ENCODE data around the gene SSC5D.

The SSC5D gene

DNA sequence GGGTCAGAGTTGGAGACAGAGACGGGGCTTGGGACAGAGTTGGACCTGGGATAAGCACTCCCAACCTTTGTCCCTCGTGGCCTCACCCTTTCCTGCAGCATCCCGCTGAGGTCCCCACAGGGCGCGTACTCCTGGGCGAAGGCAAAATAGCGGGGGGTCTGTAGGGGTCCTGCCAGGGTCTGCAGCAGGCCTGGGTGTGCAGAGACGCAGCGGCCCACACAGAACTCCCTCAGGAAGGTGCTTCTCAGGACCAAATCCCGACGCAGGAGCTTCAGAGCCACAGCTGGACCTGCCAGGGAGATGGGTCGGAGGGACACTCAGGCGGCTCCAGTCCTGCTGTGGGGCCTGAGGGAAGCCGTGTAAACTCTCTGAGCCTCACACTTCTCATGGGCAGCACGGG lies 55.8 kb downstream of the SSC5D start:
- in situ Hi-C loops (cut with MboI; ENCODE audit: low sequenced_read_pairs) = no loop called here
- H3K4me1 ChIP-seq = no peaks in the 10 kb centered on the region
- H3K4me3 ChIP-seq = no peak overlapping the region
- DNase-seq (ENCODE audit: low spot score in 2 of 2) = no peak
- H3K27me3 ChIP-seq (ENCODE audit: low read depth) = no peaks in the 10 kb centered on the region
- no peaks in the 10 kb centered on the region for H3K36me3 ChIP-seq (replicated peaks)
- H3K9me3 ChIP-seq = no peaks in the 10 kb centered on the region

DNA sequence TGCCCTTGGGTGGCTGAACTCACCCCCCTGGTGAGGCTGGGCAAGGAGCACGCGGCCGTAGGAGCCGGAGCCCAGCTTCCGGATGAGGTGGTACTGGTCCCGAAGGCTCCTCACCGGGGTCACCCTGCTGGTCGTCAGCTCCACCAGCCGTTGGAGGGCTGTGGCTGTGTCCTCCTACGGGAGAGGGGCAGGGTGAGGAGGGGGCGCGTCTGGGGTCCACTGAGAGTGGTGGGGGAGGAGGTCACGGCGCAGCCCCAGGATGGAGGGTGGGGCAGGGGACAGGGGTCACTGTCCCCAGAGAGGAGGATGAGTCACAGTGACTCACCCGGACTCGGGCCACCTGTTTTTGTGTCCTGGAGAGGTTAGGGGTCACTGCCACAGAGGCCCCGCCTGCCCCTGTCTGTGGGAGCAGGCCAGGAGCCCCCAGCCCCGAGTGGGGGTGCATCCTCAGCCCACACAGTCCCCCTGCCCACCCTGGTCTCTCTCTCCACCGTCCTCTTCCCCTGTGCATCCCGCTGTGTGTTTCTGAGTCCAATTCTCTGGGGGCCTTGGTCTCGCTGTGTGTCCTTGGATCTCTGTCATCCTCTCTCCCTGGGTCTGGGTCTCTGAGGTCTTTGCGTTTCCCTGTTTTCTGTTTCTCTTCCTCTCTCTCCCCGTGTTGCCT lies 56.7 kb downstream of the SSC5D start:
- Histone ChIP-seq H3K4me3 (no peak overlapping the region), H3K27me3 (ENCODE audit: low read depth) (no peaks in the 10 kb centered on the region), H3K36me3 (replicated peaks) (no peaks in the 10 kb centered on the region), H3K4me1 (no peaks in the 10 kb centered on the region; the same call in 1 of the 2 replicates), H3K9me3 (no peaks in the 10 kb centered on the region)
- no peak for DNase-seq (ENCODE audit: low spot score in 2 of 2)
- in situ Hi-C loops (cut with MboI; ENCODE audit: low sequenced_read_pairs) = no loop called here

DNA sequence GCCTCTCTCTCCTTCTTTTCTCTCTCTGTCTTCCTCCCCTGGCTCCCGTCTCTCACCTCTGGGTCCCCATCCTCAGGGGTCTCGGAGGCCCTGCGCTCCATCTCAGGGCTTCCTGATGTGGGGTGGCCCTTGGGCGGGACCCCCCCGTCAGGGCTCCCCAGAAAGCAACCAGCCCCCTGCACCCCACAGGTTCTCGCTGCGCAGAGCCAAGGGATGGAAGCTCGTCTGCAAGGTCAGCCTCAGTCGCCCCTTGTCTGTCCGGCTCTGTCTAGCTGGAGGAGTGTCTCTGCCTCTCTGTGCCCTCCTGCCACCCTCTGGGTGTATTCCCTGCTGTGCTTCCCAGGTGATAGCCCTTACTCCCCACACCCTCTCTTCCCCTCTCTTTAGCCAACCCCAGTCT lies 57.2 kb downstream of the SSC5D start, which contains the start of gene SBK3:
Gene SBK3, minus strand, starts transcription at position 101 of the 400 bp plus-strand sequence. Its CDS starts 0 bp downstream, at position 101.
- Histone ChIP-seq H3K36me3 (replicated peaks) (no peaks in the 10 kb centered on the region), H3K4me3 (no peak within 1 kb of the TSS), H3K27me3 (ENCODE audit: low read depth) (no peaks in the 10 kb centered on the region), H3K9me3 (no peaks in the 10 kb centered on the region), H3K4me1 (no peaks in the 10 kb centered on the region; the same call in 1 of the 2 replicates)
- DNase-seq (ENCODE audit: low spot score in 2 of 2) = no peak
- in situ Hi-C loops (cut with MboI; ENCODE audit: low sequenced_read_pairs) = no loop called here

DNA sequence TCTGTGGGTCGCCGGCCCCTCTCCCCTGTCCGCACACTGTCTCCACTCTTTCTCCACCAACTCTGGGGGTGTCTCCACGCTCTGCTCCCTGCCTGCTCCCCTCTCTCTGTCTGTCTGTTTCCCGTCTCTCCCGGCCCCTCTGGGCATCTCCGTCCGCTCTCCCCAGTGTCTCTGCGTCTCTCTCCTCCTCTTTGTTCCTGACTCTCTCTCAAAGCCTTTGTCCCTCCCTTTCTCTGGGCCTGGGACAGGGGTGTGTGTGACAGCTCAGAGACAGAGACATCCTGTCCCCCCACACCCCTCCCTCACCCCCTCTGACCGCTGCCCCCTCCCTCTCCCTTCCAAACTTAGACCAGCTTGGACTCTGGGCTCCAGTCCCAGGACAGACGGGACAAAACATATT lies 57.8 kb downstream of the SSC5D start:
- Histone ChIP-seq H3K4me1 (no peaks in the 10 kb centered on the region; the same call in 1 of the 2 replicates), H3K9me3 (no peaks in the 10 kb centered on the region), H3K4me3 (no peak overlapping the region), H3K27me3 (ENCODE audit: low read depth) (no peaks in the 10 kb centered on the region), H3K36me3 (replicated peaks) (no peaks in the 10 kb centered on the region)
- in situ Hi-C loops (cut with MboI; ENCODE audit: low sequenced_read_pairs) = no loop called here
- DNase-seq (ENCODE audit: low spot score in 2 of 2) = no peak

DNA sequence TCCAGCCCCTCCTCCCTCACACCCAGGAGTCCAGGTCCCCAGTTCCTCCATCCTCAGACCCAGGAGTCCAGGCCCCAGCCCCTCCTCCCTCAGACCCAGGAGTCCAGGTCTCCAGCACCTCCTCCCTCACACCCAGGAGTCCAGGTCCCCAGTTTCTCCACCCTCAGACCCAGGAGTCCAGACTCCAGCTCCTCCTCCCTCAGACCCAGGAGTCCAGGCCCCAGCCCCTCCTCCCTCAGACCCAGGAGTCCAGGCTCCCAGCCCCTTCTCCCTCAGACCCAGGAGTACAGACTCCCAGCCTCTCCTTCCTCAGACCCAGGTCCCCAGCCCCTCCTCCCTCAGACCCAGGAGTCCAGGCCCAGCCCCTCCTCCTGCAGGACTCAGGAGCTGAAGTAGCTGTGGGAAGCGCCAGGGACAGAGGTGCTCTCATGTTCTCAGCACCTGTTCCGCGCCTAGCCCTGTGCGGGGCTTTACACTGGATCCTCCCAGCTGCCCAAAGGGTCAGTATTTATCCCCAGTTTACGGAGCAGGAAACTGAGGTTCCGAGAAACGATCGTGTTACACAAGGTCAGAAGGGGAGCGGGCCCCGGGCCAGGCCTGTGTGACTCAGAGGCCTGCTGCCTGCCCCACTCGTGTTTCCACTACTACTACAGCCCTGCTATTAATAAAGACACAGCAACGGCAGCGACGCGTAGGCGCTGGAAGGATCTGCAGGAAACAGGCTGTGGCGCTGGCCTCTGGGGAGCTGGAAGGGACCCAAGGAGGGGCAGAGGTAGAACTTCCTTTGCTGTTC lies 58.8 kb downstream of the SSC5D start:
- H3K9me3 ChIP-seq = no peaks in the 10 kb centered on the region
- in situ Hi-C loops (cut with MboI; ENCODE audit: low sequenced_read_pairs) = no loop called here
- no peaks in the 10 kb centered on the region; the same call in 1 of the 2 replicates for H3K4me1 ChIP-seq
- no peak overlapping the region for H3K4me3 ChIP-seq
- DNase-seq (ENCODE audit: low spot score in 2 of 2) = no peak
- H3K27me3 ChIP-seq (ENCODE audit: low read depth) = no peaks in the 10 kb centered on the region
- no peaks in the 10 kb centered on the region for H3K36me3 ChIP-seq (replicated peaks)

DNA sequence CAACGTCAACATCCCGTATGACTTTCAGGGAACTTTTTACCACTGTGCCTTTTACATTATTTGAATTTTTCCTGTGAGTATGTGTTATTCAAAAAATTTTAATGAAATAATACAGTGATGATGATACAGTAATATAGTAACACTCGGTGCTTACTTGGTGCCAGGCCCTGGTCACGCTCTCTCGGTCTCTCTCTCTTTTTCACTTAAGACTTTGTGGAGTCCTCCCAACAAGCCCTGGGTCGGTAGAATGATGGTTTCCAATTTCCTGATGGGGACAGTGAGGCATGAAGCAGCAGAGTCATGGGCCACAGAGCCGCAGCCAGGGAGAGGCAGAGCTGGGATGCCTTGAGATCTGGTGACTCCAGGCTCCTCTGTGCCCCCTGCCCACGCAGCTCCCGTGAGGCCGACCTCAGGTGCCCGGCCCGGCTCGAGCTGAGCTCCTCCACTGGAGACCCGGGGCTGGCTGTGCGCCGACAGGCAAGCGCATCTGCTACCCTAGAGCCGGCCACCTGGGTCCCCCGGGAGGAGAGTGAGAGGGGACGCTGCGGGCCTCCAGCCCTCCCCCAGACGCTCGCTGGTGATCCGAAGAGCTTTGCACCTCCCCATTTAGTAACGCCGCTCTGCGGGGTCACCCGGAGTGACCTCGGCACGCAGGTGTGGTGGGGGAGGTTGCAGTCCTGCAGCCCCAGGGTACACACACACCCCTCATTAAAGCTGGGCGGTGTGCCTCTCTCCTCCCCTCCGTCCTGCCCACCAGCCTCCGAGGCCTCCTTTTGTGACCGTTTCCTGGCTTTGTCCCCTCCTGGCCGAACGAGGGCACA lies 61.5 kb downstream of the SSC5D start:
- H3K4me1 ChIP-seq = peaks cover 4% of the 10 kb centered on the region
- H3K36me3 ChIP-seq (replicated peaks) = no peaks in the 10 kb centered on the region
- in situ Hi-C loops (cut with MboI; ENCODE audit: low sequenced_read_pairs) = no loop called here
- DNase-seq (ENCODE audit: low spot score in 2 of 2) = peak in 1 of 2 experiments; percentile 20
- H3K4me3 ChIP-seq = no peak overlapping the region
- H3K9me3 ChIP-seq = no peaks in the 10 kb centered on the region
- H3K27me3 ChIP-seq (ENCODE audit: low read depth) = no peaks in the 10 kb centered on the region

DNA sequence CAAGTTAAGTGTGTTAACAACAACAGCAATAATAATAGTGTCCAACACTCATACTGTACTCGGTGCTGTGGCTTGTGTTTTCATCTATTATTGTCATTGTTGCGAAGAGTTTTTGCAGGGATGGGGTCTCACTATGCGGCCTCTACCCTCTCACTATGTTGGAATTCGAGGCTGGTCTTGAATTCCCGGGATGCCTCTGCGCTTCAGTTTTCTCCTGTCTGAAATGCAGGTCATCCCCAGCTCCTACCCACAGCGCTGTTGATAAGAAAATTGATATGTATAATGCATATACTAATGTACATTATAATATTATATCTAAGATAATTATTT lies 62.0 kb downstream of the SSC5D start:
- in situ Hi-C loops (cut with MboI; ENCODE audit: low sequenced_read_pairs) = no loop called here
- Histone ChIP-seq H3K27me3 (ENCODE audit: low read depth) (no peaks in the 10 kb centered on the region), H3K4me3 (no peak overlapping the region), H3K9me3 (no peaks in the 10 kb centered on the region), H3K36me3 (replicated peaks) (no peaks in the 10 kb centered on the region), H3K4me1 (peaks cover 4% of the 10 kb centered on the region)
- no peak for DNase-seq (ENCODE audit: low spot score in 2 of 2)

DNA sequence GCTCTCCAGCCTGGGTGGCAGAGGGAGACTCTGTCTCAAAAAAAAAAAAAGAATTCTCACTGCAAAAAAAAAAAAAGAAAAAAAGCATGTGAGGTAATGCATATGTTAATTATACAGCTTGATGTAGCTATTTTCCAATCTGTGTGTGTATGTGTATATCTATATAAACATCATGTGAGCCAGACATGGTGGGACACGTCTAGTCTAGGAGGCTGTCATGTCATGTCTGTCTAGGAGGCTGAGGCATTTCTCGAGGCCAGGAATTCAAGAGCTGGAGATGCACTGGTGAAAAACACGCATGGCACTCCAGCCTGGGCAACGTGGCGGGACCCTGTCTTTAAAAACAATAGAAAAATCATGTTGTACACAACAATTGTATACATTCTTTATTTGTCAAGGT lies 64.0 kb downstream of the SSC5D start:
- Histone ChIP-seq H3K9me3 (no peaks in the 10 kb centered on the region), H3K27me3 (ENCODE audit: low read depth) (no peaks in the 10 kb centered on the region), H3K36me3 (replicated peaks) (no peaks in the 10 kb centered on the region), H3K4me3 (no peak overlapping the region), H3K4me1 (peaks cover 4% of the 10 kb centered on the region)
- in situ Hi-C loops (cut with MboI; ENCODE audit: low sequenced_read_pairs) = no loop called here
- DNase-seq (ENCODE audit: low spot score in 2 of 2) = no peak

DNA sequence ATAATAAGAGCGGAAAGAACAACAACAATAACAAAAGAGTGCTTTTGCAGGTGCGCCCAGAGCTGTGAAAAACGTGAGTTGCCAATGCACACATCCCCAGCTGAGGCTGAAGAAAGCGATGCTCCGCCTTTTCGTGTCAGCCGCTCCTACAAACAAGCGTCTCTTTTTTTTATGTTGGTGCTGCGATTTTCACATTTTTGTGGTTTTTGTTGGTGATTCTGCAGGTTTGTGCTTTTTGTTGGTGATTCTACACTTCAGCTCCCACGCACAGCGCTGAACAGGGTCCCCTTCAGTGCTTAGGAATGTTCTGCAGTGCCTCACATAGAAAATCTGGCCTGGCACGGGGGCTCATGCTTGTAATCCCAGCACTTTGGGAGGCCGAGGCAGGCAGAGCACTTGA lies 64.4 kb downstream of the SSC5D start:
- Histone ChIP-seq H3K4me1 (peaks cover 4% of the 10 kb centered on the region), H3K36me3 (replicated peaks) (no peaks in the 10 kb centered on the region), H3K9me3 (no peaks in the 10 kb centered on the region), H3K4me3 (no peak overlapping the region), H3K27me3 (ENCODE audit: low read depth) (no peaks in the 10 kb centered on the region)
- in situ Hi-C loops (cut with MboI; ENCODE audit: low sequenced_read_pairs) = no loop called here
- peak; percentile 7 to 38 for DNase-seq (ENCODE audit: low spot score in 2 of 2)

DNA sequence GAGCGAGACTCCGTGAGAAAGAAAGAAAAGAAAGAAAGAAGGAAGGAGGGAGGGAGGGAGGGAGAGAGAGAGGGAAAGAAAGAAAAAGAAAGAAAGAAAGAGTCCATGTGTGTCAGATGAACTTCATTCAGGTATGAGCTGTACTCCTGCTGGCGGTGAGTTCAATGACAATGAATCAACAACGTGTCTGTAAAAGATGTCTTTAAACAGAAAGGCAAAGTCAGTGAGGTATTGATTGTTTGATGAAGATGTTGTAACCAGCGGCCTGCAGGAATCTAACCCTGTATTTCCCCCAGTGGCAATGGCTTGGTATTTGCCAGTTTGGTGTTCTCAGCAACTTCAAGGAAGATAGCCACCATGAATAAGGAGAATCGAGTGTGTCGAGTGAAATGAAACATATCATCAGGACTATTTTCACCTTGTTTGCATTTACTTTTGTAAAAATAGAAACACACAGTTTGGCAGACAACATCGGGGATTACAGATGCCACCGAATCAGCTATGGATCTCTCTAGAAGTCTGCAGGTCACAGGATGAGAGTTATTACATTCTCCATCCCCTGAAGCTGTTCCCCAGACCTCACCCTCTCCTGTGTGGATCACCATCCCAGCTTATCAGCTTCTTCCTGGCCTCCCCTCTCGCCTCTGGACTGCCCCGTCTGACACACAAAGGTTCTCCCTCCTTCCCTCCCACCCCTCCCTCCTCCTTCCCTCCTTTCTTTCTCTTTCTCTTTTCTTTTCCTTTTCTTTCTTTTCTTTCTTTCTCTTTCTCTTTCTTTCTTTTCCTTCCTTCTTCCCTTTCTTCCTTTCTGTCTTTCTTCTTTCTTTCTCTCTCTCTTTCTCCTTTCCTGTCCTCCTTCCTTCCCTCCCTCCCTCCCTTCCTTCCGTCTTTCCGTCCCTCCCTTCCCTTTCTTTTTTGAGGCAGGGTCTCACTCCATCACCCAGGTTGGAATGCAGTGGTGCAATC lies 65.3 kb downstream of the SSC5D start:
- Histone ChIP-seq H3K9me3 (no peaks in the 10 kb centered on the region), H3K4me3 (no peak overlapping the region), H3K27me3 (ENCODE audit: low read depth) (no peaks in the 10 kb centered on the region), H3K36me3 (replicated peaks) (no peaks in the 10 kb centered on the region), H3K4me1 (peaks cover 4% of the 10 kb centered on the region)
- no peak for DNase-seq (ENCODE audit: low spot score in 2 of 2)
- in situ Hi-C loops (cut with MboI; ENCODE audit: low sequenced_read_pairs) = no loop called here

DNA sequence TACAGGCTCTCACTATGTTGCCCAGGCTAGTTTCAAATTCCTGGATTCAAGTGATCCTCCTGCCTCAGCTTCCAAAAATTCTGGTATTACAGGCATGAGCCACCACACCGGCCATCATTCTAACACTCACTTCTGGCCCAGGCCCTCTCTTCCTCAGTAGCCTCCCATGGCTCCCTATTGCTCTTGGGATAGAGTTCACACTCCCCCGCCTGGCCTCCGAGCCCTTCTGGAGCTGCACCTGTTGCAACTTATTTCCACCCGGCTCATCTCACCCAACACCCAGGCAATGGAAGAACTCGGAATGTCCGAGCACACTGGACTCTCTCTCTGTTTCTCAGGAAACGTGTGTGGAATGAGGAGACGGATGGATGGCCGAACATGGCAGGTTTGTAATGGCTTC lies 66.1 kb downstream of the SSC5D start:
- Histone ChIP-seq H3K9me3 (no peaks in the 10 kb centered on the region), H3K27me3 (ENCODE audit: low read depth) (no peaks in the 10 kb centered on the region), H3K36me3 (replicated peaks) (no peaks in the 10 kb centered on the region), H3K4me1 (peaks cover 4% of the 10 kb centered on the region), H3K4me3 (no peak overlapping the region)
- in situ Hi-C loops (cut with MboI; ENCODE audit: low sequenced_read_pairs) = no loop called here
- no peak for DNase-seq (ENCODE audit: low spot score in 2 of 2)

DNA sequence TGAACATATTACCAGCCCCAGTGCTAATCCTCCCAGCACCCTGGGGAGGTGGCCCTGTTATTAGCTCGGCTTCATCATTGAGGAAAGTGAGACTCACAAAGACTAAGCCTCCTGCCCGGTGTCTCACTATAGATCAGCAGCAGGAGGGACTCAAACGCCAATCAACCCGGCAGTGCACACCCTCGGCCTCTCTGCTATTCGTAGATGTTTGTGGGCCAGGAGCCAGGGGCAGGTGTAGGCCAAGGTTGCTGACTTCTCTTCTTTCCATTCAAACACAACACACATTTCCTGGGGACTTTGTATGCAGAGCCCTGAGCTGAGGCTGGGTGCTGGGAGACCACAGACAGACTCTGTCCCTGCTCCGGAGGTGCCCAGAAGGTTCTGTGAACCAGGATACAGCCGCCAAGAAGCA lies 66.5 kb downstream of the SSC5D start:
- H3K4me3 ChIP-seq = no peak overlapping the region
- no peaks in the 10 kb centered on the region for H3K36me3 ChIP-seq (replicated peaks)
- 0 out of 2 replicates have a peak, but pooled peaks cover 2% of the 10 kb centered on the region for H3K27me3 ChIP-seq (ENCODE audit: low read depth)
- in situ Hi-C loops (cut with MboI; ENCODE audit: low sequenced_read_pairs) = no loop called here
- DNase-seq (ENCODE audit: low spot score in 2 of 2) = no peak
- no peaks in the 10 kb centered on the region for H3K9me3 ChIP-seq
- H3K4me1 ChIP-seq = peaks cover 4% of the 10 kb centered on the region

DNA sequence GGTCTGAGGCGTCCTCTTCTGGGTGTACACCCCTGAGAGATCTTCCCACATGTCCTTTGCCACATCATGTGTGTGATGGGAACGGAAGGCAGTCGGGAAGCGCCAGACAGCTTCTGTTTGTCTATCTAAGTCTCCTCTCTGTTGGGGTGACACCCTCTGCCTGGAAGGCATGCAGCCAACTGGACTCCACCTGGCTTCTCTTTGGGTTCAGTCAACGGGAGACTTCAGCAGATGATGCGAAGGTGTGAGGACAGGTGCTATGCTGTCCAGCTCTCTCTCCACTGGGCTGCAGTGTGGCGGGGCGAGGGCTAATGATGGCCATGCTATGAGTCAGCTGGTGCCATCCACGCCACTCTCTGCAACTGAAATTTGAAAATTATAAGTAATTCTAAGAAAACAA lies 71.4 kb downstream of the SSC5D start:
- 0 out of 2 replicates have a peak, but pooled peaks cover 2% of the 10 kb centered on the region for H3K27me3 ChIP-seq (ENCODE audit: low read depth)
- no peaks in the 10 kb centered on the region for H3K9me3 ChIP-seq
- H3K36me3 ChIP-seq (replicated peaks) = no peaks in the 10 kb centered on the region
- no peak overlapping the region for H3K4me3 ChIP-seq
- no peak for DNase-seq (ENCODE audit: low spot score in 2 of 2)
- H3K4me1 ChIP-seq = no peaks in the 10 kb centered on the region
- in situ Hi-C loops (cut with MboI; ENCODE audit: low sequenced_read_pairs) = no loop called here
